Amniotic epithelial cell (primary cell): ENCODE measurements around the gene GART.
"Not testable (repeated sequence)": the region's sequence is repeated elsewhere in the genome, so short reads cannot be mapped to it uniquely, and the experiment has no call there.

Source experiments
- DNase-seq: peaks from one replicate; pipeline ENCODE4 v3.0.0-alpha.2; 2010; ENCODE audit warnings: low read depth

GART gene

DNA sequence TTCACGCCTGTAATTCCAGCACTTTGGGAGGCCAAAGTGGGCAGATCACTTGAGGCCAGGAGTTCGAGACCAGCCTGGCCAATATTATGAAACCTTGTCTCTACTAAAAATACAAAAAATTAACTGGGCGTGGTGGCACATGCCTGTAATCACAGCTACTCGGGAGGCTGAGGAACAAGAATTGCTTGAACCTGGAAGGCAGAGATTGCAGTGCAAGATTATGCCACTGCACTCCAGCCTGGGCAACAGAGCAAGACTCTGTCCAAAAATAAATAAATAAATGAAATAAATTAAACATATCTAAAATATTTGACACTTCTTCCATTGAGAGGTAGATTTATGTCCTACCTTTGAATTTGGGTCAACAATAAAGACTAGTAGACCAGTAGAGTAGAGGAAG, 72.7 kb downstream of the GART start:
- DNase-seq: not testable (repeated sequence)

DNA sequence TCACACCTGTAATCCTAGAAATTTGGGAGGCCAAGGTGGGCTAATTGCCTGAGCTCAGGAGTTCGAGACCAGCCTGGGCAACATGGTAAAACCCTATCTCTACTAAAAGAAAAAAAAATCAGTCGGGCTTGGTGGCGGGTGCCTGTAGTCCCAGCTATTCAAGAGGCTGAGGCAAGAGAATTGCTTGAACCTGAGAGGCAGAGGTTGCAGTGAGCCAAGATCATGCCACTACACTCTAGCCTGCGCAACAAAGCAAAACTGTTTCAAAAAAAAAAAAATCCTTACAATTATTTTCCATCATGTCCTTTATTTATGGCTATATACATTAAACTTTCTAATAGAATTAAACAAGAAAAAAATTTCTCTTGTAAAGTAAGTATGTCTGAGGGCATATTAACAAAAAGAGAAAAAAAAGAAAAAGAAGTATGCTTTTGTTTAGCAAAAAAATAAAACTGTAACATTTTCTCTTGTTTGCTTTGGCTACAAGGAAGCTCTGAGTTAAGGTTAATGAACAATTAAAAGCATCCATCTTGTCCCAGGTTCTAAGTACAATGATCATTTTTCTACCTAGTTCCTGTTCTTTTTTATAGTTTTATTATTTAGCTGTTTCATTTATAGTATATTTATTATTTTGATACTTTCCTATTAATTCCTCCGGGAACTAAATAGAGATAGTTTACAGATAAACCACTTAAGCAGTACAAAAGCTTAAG, 80.2 kb downstream of the GART start:
- no peak for DNase-seq

DNA sequence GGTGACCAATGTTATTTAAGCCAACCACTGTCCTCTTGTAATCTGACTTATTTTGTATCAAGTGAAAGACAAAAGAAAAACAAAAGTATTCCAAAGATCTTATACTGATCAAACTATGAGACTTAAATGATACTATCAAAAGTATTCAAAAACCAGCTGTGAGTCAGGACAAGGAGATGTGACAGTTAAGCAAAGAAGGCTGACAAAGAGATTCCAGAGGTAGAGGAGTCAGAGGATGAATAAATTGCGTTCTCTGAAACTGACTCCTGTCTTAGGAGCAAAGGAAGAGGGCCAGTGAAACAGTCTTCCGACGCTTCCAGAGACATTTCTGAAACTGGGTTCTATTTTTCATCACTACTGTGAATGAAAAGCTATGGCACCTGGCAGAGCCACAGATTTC, 83.1 kb downstream of the GART start:
- no peak for DNase-seq

GRCh38 chr21:33455686-33456446, 86.1 kb downstream of the GART start:
- DNase-seq: no peak
